COLO829 (cell line): ENCODE results near the gene CEND1.

Source experiments
- DNase-seq: peaks from one replicate; pipeline ENCODE4 v3.0.0; 2012; ENCODE audit warnings: low spot score

The CEND1 gene

GRCh38 chr11:811446-812245 lies 21.8 kb upstream of the CEND1 start:
- DNase-seq = no peak

DNA sequence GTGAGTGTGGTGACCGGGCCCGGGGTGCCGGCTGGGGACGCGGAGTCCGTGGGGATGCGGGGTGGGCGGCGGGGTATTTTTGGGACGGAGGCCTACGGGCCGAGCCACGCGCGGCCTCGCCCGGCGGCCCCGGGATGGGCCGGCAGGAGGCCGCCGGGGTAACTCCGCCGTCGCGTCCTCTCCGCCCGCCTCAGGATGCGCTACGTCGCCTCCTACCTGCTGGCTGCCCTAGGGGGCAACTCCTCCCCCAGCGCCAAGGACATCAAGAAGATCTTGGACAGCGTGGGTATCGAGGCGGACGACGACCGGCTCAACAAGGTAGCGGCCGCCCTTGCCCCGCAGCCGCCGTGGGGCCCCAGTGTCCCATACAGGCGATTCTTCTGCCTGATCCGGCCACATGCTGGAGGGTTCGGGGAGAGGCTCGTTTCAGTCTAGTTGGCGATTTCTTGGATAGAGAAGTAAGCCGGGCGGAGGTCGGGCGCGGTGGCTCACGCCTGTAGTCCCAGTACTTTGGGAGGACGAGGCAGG lies 20.2 kb upstream of the CEND1 start:
- no peak for DNase-seq

DNA sequence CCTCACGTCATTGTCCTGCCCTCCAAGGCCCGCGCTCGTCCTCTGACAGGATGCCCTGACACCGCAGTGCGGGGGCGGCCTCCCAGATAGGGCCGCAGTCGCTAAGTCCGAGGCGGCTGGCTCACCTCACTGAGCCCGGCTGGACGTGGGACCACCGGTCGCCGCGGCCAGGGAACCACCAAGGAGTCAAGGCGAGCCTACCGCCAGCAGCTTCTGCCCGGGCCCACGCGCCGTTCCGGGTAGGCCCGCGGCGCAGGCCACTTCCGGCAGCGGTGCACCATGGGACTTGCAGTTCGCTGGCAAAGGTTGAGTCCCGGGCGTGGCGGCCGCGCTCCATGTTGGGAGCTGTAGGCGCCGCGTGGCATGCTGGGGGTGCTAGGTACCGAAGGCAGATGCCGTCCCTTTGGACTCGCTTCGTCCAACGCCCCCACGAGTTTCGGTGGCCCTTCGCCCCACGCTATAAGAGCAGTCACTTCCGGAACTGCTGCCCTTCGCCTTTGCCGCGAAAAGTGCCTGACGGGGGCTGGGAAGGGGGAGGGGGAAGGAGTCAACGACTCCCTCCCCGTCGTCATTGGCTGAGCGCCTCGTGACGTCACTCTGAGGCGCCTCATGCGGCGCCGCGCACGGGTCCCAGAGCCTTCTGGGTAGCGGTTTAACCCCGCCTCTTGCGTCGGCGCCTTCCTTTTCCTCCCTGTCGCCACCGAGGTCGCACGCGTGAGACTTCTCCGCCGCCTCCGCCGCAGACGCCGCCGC lies 19.6 kb upstream of the CEND1 start, which contains the start of gene RPLP2:
RPLP2 (plus strand) TSS at position 681 of the 753 bp plus-strand sequence. CDS start 268 bp downstream, outside the sequence.
- DNase-seq = peak; percentile 98

- DNase-seq = no peak
Measured at GRCh38 chr11:808427-809286, 18.8 kb upstream of the CEND1 start.

- DNase-seq = no peak
Measured at GRCh38 chr11:804599-804964, 14.7 kb upstream of the CEND1 start.

DNA sequence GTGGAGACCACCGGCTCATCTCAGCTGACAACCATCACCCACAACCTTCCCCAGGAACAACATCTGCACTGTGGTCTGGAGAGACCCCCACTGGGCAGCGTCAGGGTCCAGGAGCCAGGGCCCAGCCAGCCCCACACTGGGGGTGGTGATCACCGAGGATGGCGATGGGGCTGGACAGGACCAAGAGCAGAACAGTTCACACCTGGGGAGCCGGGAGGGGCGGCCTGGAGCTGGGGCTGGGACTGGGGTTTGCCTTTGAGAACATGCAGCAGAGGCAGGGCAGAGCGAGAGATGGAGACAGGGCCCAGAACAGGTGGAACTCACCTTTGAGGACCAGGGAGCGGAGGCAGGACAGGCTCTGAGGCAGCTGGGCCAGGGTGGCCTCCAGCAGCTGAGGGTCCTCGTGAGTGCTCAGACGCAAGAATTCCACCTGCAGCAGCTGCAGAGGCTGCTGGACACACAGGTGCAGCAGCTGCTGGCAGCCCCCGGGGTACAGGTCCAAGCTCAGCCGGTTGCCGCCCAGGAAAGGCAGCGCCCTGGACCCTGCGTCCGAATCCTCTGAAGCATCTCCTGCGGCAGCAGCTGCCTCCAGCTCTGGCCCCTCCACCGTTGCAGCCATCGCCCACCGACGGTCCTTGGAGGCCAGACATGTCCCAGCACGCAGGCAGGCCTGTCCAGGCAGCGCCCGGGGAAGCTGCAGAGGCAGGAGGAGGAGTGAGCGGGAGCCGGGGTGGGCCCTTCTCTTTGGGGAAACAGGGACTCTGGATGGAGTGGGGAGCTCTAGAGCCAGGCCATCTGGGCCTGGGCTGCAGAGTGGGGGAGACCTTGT lies 14.1 kb upstream of the CEND1 start:
- no peak for DNase-seq

- no peak for DNase-seq
Measured at GRCh38 chr11:803467-803742, 13.5 kb upstream of the CEND1 start.

GRCh38 chr11:802693-803466 lies 13.0 kb upstream of the CEND1 start:
- DNase-seq = no peak

GRCh38 chr11:802018-802617 lies 12.2 kb upstream of the CEND1 start:
- no peak for DNase-seq

DNA sequence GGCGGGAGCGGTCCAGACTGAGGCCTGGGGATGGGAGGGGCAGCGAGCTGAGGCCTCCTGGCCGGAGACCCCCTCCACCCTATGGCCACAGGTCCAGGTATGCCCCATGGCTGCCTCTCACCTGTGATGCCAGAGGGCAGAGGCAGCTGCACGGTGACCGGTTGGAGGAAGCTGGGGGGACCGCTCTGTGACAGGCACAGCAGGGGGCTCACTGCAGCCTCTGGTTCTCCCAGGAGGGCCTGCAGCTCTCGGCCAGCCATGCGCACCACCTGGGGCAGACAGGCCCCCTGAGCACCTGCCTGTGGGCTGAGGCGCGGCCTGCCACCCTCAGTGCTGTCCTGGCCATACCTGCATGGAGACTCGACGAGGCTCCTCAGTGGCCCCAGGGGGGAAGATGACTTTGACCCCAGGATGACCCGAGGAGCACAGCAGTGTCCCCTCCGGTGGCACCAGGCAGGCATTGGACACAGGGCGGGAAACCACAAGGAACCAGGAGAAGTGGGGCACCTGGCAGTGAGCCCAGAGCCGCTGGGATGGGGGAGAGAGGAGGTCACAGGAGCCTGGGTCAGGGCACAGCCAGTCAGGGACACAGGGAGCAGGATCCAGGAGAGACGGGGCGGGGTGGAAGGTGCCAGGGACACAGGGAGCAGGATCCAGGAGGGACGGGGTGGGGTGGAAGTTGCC lies 11.3 kb upstream of the CEND1 start:
- DNase-seq = no peak

DNA sequence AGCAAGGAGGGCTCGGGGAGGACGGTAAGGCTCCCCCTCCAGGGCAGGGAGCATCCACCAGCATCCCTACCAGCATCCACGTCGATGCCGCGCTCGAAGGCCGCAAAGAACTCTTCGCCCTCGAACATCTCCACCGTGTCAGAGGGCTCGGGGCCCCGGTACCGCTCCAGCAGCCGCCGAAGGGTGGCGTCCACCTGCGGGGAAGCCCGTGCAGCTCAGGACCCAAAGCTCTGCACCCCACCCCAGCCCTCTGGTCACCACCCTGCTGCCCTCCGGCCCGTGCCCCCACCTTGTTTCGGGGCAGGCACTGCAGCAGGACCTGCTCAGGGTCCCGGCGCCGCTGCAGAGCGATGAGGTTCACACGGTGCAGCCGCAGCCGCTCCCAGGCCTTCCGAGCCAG lies 10.6 kb upstream of the CEND1 start:
- DNase-seq = no peak

- DNase-seq = no peak
Measured at GRCh38 chr11:799641-800316, 9.9 kb upstream of the CEND1 start.

GRCh38 chr11:798093-798713 lies 8.3 kb upstream of the CEND1 start, which contains the start of gene SLC25A22:
SLC25A22 (minus strand) TSS chr11:798281; CDS start chr11:795006, 3,275 bp downstream.
- DNase-seq = peak; percentile 84

GRCh38 chr11:797296-798092 lies 7.6 kb upstream of the CEND1 start:
- DNase-seq = no peak

GRCh38 chr11:796565-797295 lies 6.8 kb upstream of the CEND1 start:
- DNase-seq = no peak

GRCh38 chr11:795634-796564 lies 6.0 kb upstream of the CEND1 start:
- DNase-seq = no peak
